Heart left ventricle (tissue), 13 donors: ENCODE measurements around the gene COA5.
A peak's percentile ranks its signal among the peaks of the same experiment; 100 is the strongest.

Experiments used
- CTCF ChIP-seq, 12 donors: fragments of 200-600 bp; sonication (generic) in 4 of 12; IDR thresholded peaks; one replicate each; pipeline versions ENCODE4 v1.5.0 to v1.8.0; 2018 to 2022; ENCODE audit warnings: antibody characterized with exemption in 12 of 12, mild to moderate bottlenecking in 5 of 12
- POLR2A ChIP-seq, 2 donors: fragments of 450-650 bp; IDR thresholded peaks; one replicate each; pipeline ENCODE4 v1.6.1; 2017; ENCODE audit warnings: antibody characterized with exemption in 2 of 2, mild to moderate bottlenecking in 2 of 2, moderate library complexity in 2 of 2
- donor health status: ischemic (EF 13 %, LVEDD 7.1; RV severe dilation, severe dysfunction).
- donor health status: DM: no; HTN: yes; CAD: no.
- donor health status: DM: no; HTN: no; CAD: no.
- donor health status: ischemic (EF 25% LVEDD 6.9; RV normal size, moderate dysfunction).
- donor health status: ischemic (EF 25% LVEDD 5.7; RV mildly dilated, moderate dysfunction).
- donor health status: ischemic (EF 35%, LVEDD 5.7; RV mildly dilated, moderate dysfunction).
- donor health status: nonischemic (EF 11% LVEDD 7.7; RV severe dilation, severe dysfunction).
- donor health status: DM: yes; HTN: yes; CAD: no.
- donor health status: PGD.
- donor health status: ischemic (EF 29% LVEDD 5.4; RV normal size, mild dysfunction).
- donor health status: nonischemic (EF 23%, LVEDD 6.1; RV moderate dilation, normal function).

GRCh38 chr2:98649135-98649991 lies 41.1 kb upstream of the COA5 start:
- TF ChIP-seq CTCF (IDR thresholded peaks at IDR 0.05) (peak; percentile 97 to 100 (median 98)), POLR2A (IDR thresholded peaks at IDR 0.05) (no peak)
